HG02759 (cell line): Measurements from ENCODE around the gene MYBBP1A.

Experiments used
- ATAC-seq: cut with Tn5 transposase; IDR thresholded peaks from one replicate; pipeline ENCODE4 v1.9.1; 2021; ENCODE audit warnings: mild to moderate bottlenecking, moderate library complexity; ENCODE audit not compliant: unreplicated experiment

Gene MYBBP1A

GRCh38 chr17:4506892-4507291 lies 48.3 kb downstream of the MYBBP1A start:
- no peak for ATAC-seq

GRCh38 chr17:4506175-4506813 lies 48.9 kb downstream of the MYBBP1A start:
- ATAC-seq = no peak

- no peak for ATAC-seq
These were observed 50.0 kb downstream of the MYBBP1A start for GRCh38 chr17:4505187-4505586.

GRCh38 chr17:4504188-4504587 lies 51.0 kb downstream of the MYBBP1A start:
- no peak for ATAC-seq

- ATAC-seq = no peak
These were observed 51.7 kb downstream of the MYBBP1A start for GRCh38 chr17:4503283-4504025.

- no peak for ATAC-seq
These were observed 52.6 kb downstream of the MYBBP1A start for GRCh38 chr17:4502466-4503154.

- ATAC-seq = no peak
These were observed 53.8 kb downstream of the MYBBP1A start for GRCh38 chr17:4501295-4501949.

- no peak for ATAC-seq
These were observed 55.0 kb downstream of the MYBBP1A start for GRCh38 chr17:4500191-4500571.

- no peak for ATAC-seq
These were observed 55.6 kb downstream of the MYBBP1A start for GRCh38 chr17:4499431-4500190.

GRCh38 chr17:4498461-4499397 lies 56.5 kb downstream of the MYBBP1A start, which contains the start of gene SPNS2:
TSS of gene SPNS2 (plus strand) at chr17:4498881. CDS start at chr17:4499048, 167 bp downstream.
- peak; percentile 71 for ATAC-seq

- ATAC-seq = no peak
These were observed 57.9 kb downstream of the MYBBP1A start for GRCh38 chr17:4497101-4497824.

GRCh38 chr17:4492721-4493561 lies 62.2 kb downstream of the MYBBP1A start:
- no peak for ATAC-seq

- ATAC-seq = no peak
These were observed 64.5 kb downstream of the MYBBP1A start for GRCh38 chr17:4490637-4491061.

- ATAC-seq = no peak
These were observed 65.0 kb downstream of the MYBBP1A start for GRCh38 chr17:4490109-4490591.

- ATAC-seq = no peak
These were observed 66.1 kb downstream of the MYBBP1A start for GRCh38 chr17:4488989-4489595.
